Colonic mucosa (tissue), 4 donors: ENCODE results near the gene FGFR2. TPM values are rescaled to one million over a fixed set of nuclear protein-coding genes. Genes with fewer than 3 reads are reported as not detected.
A peak's percentile ranks its signal among the peaks of the same experiment; 100 is the strongest.

Experiments used
- DNase-seq: peaks from one replicate; pipeline ENCODE4 v3.0.0-alpha.2; 2020
- H3K27ac ChIP-seq: fragments of 200-600 bp; one replicate; pipeline ENCODE4 v1.8.0; 2021
- H3K27me3 ChIP-seq: fragments of 200-600 bp; one replicate; pipeline ENCODE4 v1.8.0; 2021
- H3K36me3 ChIP-seq: fragments of 200-600 bp; one replicate; pipeline ENCODE4 v1.8.0; 2021
- H3K4me1 ChIP-seq: fragments of 200-600 bp; one replicate; pipeline ENCODE4 v1.8.0; 2021; ENCODE audit warnings: mild to moderate bottlenecking
- H3K4me3 ChIP-seq: fragments of 200-600 bp; one replicate; pipeline ENCODE4 v1.8.0; 2021
- H3K9ac ChIP-seq, 2 donors: one replicate each; pipeline ENCODE4 v1.7.0; 2013; ENCODE audit warnings: control low read depth in 2 of 2, low read depth in 2 of 2, low read length in 2 of 2
- H3K9me3 ChIP-seq: fragments of 200-600 bp; one replicate; pipeline ENCODE4 v1.8.0; 2021
- intact Hi-C: fragments of 100-400 bp; cut with DNase I; formaldehyde crosslinking; loops from one replicate; pipeline ENCODE4 v1.14.1; 2022
- total RNA-seq, 2 donors: library from RNA; stranded (reverse); fragmentation: NEBNext Ultra II Directional in 1 of 2; extraction: Animal tissue kit (Norgen Biotek cat#: 25700) in 1 of 2; gene quantifications; one replicate each; pipeline ENCODE4 v1.2.1, GENCODE V29; 2021
- TF ChIP-seq, protein P1 (sequence below): fragments of 200-600 bp; IDR thresholded peaks from one replicate; pipeline ENCODE4 v1.8.0; 2022; ENCODE audit warnings: antibody characterized with exemption, mild to moderate bottlenecking
- donor health status: healthy.
- donor health status: DM: no; HTN: no; CAD: no.
- donor health status: DM: no; HTN: no; CAD: no.

The FGFR2 gene
- total RNA-seq, 2 donors from 2014 or later: 25.6 to 40.9 TPM

DNA sequence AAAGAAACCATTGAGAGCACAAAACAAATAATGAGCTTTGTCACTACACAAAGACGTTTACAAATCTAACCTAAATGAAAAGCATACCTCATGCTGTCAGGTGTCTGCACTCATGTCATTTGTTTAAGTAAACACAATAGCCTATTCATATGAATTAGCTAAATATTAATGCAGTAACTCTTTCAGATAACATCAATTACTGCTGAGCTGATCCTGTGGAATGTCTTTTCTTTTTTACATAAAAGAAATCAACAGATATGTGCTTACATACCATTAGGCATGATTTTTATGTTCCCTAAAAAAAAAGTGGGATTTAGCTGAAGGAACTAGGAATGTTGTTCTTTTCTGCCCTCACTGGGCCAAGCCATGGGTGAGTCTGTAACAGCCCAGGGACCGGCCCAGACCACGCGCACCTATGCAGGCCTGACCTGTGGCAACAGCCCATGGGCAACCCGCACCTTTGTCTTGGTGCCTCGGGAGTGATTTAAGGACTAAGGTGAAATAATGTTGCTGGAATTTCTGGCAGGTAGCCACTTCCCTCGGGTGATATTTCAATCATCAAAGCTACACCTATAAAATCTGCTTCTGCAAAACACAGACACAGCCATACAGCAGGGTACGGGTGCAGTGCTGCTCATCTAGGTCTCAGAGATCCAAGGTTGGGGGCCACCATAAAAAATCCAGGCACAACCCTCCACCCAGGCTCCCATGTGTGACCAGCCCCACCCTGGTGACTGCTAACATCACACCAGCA is 44.6 kb downstream of the FGFR2 start:
- H3K4me1 ChIP-seq: no peaks in the 10 kb centered on the region
- TF ChIP-seq, protein P1, sequence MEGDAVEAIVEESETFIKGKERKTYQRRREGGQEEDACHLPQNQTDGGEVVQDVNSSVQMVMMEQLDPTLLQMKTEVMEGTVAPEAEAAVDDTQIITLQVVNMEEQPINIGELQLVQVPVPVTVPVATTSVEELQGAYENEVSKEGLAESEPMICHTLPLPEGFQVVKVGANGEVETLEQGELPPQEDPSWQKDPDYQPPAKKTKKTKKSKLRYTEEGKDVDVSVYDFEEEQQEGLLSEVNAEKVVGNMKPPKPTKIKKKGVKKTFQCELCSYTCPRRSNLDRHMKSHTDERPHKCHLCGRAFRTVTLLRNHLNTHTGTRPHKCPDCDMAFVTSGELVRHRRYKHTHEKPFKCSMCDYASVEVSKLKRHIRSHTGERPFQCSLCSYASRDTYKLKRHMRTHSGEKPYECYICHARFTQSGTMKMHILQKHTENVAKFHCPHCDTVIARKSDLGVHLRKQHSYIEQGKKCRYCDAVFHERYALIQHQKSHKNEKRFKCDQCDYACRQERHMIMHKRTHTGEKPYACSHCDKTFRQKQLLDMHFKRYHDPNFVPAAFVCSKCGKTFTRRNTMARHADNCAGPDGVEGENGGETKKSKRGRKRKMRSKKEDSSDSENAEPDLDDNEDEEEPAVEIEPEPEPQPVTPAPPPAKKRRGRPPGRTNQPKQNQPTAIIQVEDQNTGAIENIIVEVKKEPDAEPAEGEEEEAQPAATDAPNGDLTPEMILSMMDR: no peak
- H3K27me3 ChIP-seq: no peaks in the 10 kb centered on the region
- peak; percentile 40 for DNase-seq
- H3K27ac ChIP-seq: no peak overlapping the region
- no peaks in the 10 kb centered on the region for H3K36me3 ChIP-seq
- no peaks in the 10 kb centered on the region for H3K9me3 ChIP-seq
- no peak overlapping the region for H3K4me3 ChIP-seq
- H3K9ac ChIP-seq: no peak overlapping the region
- intact Hi-C loops: no loop called here

DNA sequence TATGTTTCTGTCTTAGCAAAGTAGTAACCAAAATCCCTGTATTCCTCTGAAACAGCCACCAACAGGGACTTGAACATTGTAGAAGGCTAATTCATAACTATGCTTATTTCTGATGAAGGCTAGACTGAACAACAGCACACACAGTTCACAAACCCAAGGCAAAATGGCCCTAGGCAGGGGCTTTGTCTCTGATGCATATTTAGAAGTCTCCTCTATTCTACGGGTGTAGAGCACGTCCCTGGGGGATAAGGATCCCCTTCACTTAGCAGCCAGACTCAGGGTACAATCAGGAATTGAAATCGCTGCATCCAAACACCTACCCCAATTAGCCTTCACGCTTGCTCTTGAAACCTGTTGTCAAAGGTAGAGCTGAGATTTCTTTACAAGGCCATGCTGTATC is 45.5 kb downstream of the FGFR2 start:
- no peak overlapping the region for H3K4me3 ChIP-seq
- H3K9ac ChIP-seq: no peak overlapping the region
- H3K36me3 ChIP-seq: no peaks in the 10 kb centered on the region
- no peaks in the 10 kb centered on the region for H3K27me3 ChIP-seq
- H3K27ac ChIP-seq: no peak overlapping the region
- intact Hi-C loops: no loop called here
- DNase-seq: no peak
- H3K4me1 ChIP-seq: no peaks in the 10 kb centered on the region
- TF ChIP-seq, protein P1: no peak
- H3K9me3 ChIP-seq: no peaks in the 10 kb centered on the region

- H3K27me3 ChIP-seq: no peaks in the 10 kb centered on the region
- H3K9me3 ChIP-seq: no peaks in the 10 kb centered on the region
- no peak overlapping the region for H3K4me3 ChIP-seq
- intact Hi-C loops: no loop called here
- no peak overlapping the region for H3K9ac ChIP-seq
- no peak for DNase-seq
- H3K36me3 ChIP-seq: no peaks in the 10 kb centered on the region
- H3K27ac ChIP-seq: no peak overlapping the region
- TF ChIP-seq, protein P1: no peak
- H3K4me1 ChIP-seq: no peaks in the 10 kb centered on the region
These were observed 46.9 kb downstream of the FGFR2 start for GRCh38 chr10:121551210-121551885.

- Histone ChIP-seq H3K27me3 (no peaks in the 10 kb centered on the region), H3K27ac (no peak overlapping the region), H3K9ac (no peak overlapping the region), H3K4me1 (no peaks in the 10 kb centered on the region), H3K4me3 (no peak overlapping the region), H3K36me3 (no peaks in the 10 kb centered on the region), H3K9me3 (no peaks in the 10 kb centered on the region)
- intact Hi-C loops: no loop called here
- TF ChIP-seq, protein P1: no peak
- DNase-seq: no peak
These were observed 53.9 kb downstream of the FGFR2 start for GRCh38 chr10:121544301-121544869.

- no peak overlapping the region for H3K4me3 ChIP-seq
- intact Hi-C loops: no loop called here
- TF ChIP-seq, protein P1: no peak
- DNase-seq: no peak
- H3K9me3 ChIP-seq: no peaks in the 10 kb centered on the region
- H3K27ac ChIP-seq: no peak overlapping the region
- no peaks in the 10 kb centered on the region for H3K36me3 ChIP-seq
- no peaks in the 10 kb centered on the region for H3K4me1 ChIP-seq
- H3K27me3 ChIP-seq: no peaks in the 10 kb centered on the region
- H3K9ac ChIP-seq: no peak overlapping the region
These were observed 54.7 kb downstream of the FGFR2 start for GRCh38 chr10:121543545-121543944.
